GM21390 (cell line): Measurements from ENCODE around the gene PCNT.

ENCODE experiments used
- ATAC-seq: cut with Tn5 transposase; IDR thresholded peaks from one replicate; pipeline ENCODE4 v1.9.1; 2021; ENCODE audit not compliant: unreplicated experiment

Gene PCNT

DNA sequence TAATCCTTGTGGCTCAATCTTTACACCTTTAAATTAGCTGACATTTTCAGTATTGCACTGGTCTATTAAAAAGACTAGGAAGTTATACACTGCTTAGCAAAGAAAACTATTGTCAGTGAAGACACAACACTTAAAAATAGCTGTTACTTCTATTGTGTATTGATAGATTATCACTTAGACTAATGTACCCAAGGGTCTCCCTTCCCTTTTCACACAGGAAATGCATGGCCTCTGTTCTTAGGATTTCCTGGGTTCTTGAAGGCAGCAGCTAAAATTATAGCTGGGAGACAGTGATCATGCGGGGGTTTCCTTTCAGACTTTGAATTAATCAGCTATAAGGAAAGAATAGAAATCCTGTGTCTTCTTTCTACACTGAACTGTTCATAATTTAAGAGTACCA is 147.6 kb downstream of the PCNT start:
- ATAC-seq = no peak

GRCh38 chr21:46472246-46472645 is 148.3 kb downstream of the PCNT start:
- ATAC-seq = no peak

GRCh38 chr21:46474382-46474781 is 150.4 kb downstream of the PCNT start:
- ATAC-seq = no peak

- ATAC-seq = no peak
Observed at GRCh38 chr21:46475296-46475695, 151.3 kb downstream of the PCNT start.

- ATAC-seq = no peak
Observed at GRCh38 chr21:46477765-46478164, 153.8 kb downstream of the PCNT start.

DNA sequence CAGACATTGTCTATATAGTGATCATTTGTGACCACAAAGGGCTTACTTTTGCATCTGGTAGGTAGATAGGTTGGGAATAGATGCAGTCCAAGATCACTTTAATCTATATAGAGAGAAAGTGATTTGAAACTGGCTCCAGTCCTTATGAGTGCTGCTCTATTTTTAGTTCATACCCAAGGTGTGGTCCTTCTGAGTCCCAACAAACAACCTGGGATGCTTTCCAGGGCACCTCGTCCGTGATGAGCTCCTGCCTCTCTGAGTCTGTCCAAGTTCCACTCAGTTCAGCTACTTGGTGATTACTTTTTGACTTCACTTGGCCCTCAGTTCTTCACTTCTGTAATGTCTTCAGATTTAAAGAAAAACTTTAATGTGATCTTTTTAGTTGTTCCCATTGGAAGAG is 155.0 kb downstream of the PCNT start:
- no peak for ATAC-seq

- ATAC-seq = no peak
Observed at GRCh38 chr21:46480466-46480865, 156.5 kb downstream of the PCNT start.

DNA sequence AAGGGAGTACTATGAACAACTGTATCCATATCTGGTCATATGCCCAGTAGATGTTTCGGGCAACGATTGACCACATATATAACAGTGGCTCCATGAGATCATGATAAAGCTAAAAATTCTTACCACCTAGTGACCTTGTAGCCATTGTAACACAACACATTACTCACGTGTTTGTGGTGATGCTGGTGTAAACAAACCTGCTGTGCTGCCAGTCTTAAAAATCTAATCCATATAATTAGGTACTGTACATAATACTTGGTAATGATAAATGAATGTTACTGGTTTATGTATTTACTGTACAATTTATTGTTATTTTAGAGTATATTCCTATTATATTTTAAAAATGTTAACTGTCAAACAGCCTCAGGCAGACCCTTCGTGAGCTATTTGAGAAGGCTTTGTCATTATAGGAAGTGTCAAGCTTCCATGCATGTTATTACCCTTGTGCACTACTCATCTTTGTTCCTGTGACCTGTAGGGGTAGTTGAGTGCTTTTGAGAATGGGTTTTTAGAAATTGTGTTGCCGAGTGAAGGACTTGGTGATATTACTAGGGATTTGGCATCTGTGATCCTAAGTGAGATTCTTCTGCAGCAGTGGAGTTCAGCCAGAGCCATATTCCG is 158.4 kb downstream of the PCNT start:
- no peak for ATAC-seq

DNA sequence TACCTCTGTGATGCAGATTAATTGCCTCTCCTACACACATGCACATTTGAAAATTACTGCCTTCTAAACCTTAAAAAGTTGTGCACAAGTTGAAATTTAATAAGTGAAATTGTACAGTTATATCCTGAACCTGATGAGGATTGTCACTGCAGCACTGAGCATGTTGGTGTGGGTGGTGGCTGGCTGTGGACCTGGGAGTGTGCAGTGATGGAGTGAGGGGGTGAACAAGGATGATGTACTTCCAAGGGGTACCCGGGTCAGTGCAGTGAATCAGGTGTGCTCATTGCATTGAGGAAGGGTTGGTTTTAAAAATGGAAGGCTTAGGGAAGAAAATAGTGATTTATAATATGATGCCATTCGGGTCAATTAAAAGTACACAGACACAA is 158.9 kb downstream of the PCNT start:
- no peak for ATAC-seq

GRCh38 chr21:46483300-46484295 is 159.6 kb downstream of the PCNT start:
- ATAC-seq = no peak

GRCh38 chr21:46486481-46487126 is 162.6 kb downstream of the PCNT start:
- ATAC-seq = no peak

DNA sequence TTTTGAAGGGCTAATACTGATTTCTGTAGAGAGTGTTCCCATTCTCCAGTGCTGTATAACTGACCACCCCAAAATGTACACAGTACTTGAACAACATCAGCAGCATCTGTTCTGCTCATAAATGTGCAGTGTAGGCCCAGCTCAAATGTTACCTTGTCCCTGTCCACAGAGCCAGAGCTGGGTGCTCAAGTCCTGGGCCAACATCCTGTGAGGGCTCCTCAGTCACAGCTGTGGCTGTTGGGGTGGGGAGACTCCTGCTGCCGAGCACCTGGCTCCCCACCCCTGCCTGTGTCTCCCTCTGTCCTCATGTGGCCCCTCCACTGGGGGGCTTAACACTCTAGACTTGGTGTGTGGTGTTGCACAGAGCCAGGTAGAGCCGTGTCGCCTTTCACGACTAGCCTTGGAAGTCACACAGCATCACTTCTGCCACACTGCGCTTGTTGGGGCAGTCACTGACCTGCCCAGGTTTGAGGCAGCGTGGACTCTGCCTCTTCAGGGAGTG is 165.3 kb downstream of the PCNT start:
- ATAC-seq = no peak

- no peak for ATAC-seq
Observed at GRCh38 chr21:46489800-46490199, 165.8 kb downstream of the PCNT start.

- no peak for ATAC-seq
Observed at GRCh38 chr21:46491553-46491952, 167.6 kb downstream of the PCNT start.

GRCh38 chr21:46492851-46493250 is 168.9 kb downstream of the PCNT start:
- no peak for ATAC-seq

DNA sequence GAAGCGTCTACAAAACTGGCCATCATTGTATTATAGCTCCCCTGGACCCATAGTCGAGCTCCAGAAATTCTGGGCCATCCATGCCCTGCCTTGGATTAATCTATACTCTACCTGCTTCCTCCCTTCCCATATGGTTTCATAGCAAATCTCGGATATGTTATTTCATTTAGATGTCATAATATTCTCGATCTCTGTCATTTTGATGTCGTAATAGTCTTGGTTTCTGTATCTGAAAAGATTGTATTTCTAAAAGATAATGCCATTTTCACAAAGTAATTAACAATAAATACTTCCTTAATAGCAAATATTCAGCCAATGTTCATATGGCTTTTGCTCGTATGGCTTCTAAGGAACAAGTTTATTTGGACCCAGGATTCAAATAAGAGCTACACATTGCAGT is 169.9 kb downstream of the PCNT start:
- ATAC-seq = no peak
